ENCODE data around the gene SND1. TPM values are rescaled to one million over a fixed set of nuclear protein-coding genes. Genes with fewer than 3 reads are reported as not detected.

SND1 gene
- total RNA-seq, 4 donors from 2014 or later = 64.3 to 77.0 (median 70.4) TPM

DNA sequence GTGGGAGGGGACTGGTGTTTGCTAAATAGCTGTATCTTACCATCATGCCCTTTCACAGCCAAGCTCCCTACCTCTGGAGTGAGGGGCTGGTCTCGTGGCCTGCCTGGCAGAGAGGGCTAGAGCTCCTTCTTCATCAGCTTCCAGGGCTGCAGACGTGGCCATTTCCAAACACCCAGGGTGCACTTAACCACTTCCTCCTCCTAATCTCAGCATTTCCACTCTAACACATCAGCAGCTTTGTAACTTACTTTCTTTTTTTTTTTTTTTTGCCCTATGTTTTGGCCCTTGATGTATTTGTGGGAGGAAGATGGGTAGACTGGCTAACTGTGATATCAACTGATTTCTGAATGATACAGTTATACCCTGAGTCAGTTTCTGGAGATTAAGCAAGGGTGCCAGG is 351.8 kb downstream of the SND1 start:
- no peak for DNase-seq
- H3K36me3 ChIP-seq = no peaks in the 10 kb centered on the region
- intact Hi-C loops (cut with DNase I; ENCODE audit: low total_unique reads) (no loop called here), in situ Hi-C loops (cut with MboI; ENCODE audit: low pct_ligation_motif_present in 1 of 4, low pct_unique_long_range_greater_than_20kb in 1 of 4, low sequenced_read_pairs in 3 of 4) (no loop called here)
- H3K4me1 ChIP-seq = peaks cover 0 to 3% (median 0%) of the 10 kb centered on the region in 4 donors
- no peaks in the 10 kb centered on the region for H3K9me3 ChIP-seq
- H3K27ac ChIP-seq = no peak overlapping the region
- no peaks in the 10 kb centered on the region for H3K27me3 ChIP-seq
- TF ChIP-seq EP300 (IDR thresholded peaks at IDR 0.05; ENCODE audit: low read depth) = no peak
- no peak for TF ChIP-seq POLR2A (IDR thresholded peaks at IDR 0.05)
- no peak for TF ChIP-seq POLR2AphosphoS5 (IDR thresholded peaks at IDR 0.05)
- TF ChIP-seq CTCF (IDR thresholded peaks at IDR 0.05) = no peak
- WGBS, 2 donors (ENCODE audit: low coverage in 1 of 2) = 70% methylated on average over 2 of the region's 2 CpGs; no CpG with 5 or more reads in 1 of the 2 donors
- no peak overlapping the region for H3K4me3 ChIP-seq

- WGBS, 2 donors (ENCODE audit: low coverage in 1 of 2) = 83 to 84% methylated on average over 6 of the region's 6 CpGs
- H3K4me3 ChIP-seq = no peak overlapping the region
Measured at GRCh38 chr7:128004623-128005022, 352.6 kb downstream of the SND1 start.

DNA sequence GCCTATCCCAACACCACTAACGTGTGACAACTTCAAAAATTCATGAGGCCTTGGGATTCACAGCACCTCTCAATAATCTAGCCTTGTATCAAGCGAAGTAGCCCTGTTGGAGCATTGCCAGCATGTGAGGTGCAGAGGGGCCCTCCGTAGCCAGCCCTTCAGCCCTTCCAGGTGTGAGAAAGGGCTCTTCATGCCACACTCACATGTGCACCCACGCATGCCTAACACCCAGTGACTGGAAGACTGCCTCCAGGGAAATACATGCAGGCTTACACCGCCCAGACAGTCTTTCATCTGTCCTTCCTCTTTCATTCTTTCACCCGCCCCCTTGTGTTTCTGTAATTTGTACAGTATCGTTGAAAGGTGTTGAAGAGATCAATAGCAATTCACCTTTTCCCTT is 353.1 kb downstream of the SND1 start:
- H3K4me3 ChIP-seq = no peak overlapping the region
- peaks cover 0 to 3% (median 0%) of the 10 kb centered on the region in 4 donors for H3K4me1 ChIP-seq
- no peak overlapping the region for H3K27ac ChIP-seq
- no peak for TF ChIP-seq POLR2A (IDR thresholded peaks at IDR 0.05)
- TF ChIP-seq POLR2AphosphoS5 (IDR thresholded peaks at IDR 0.05) = no peak
- TF ChIP-seq CTCF (IDR thresholded peaks at IDR 0.05) = no peak
- no peak for TF ChIP-seq EP300 (IDR thresholded peaks at IDR 0.05; ENCODE audit: low read depth)
- no peaks in the 10 kb centered on the region for H3K9me3 ChIP-seq
- intact Hi-C loops (cut with DNase I; ENCODE audit: low total_unique reads) = no loop called here
- H3K36me3 ChIP-seq = no peaks in the 10 kb centered on the region
- DNase-seq = no peak
- 86 to 93% methylated on average over 3 to 7 of the region's 7 CpGs for WGBS, 2 donors (ENCODE audit: low coverage in 1 of 2)
- no peaks in the 10 kb centered on the region for H3K27me3 ChIP-seq
- in situ Hi-C loops (cut with MboI; ENCODE audit: low pct_ligation_motif_present in 1 of 4, low pct_unique_long_range_greater_than_20kb in 1 of 4, low sequenced_read_pairs in 3 of 4) = no loop called here

More at GRCh38 chr7:128004623-128005022, 352.6 kb downstream of the SND1 start:
- Histone ChIP-seq H3K27ac (no peak overlapping the region), H3K27me3 (no peaks in the 10 kb centered on the region), H3K9me3 (no peaks in the 10 kb centered on the region), H3K4me1 (peaks cover 0 to 3% (median 0%) of the 10 kb centered on the region in 4 donors), H3K36me3 (no peaks in the 10 kb centered on the region)
- intact Hi-C loops (cut with DNase I; ENCODE audit: low total_unique reads) = no loop called here
- no peak for DNase-seq
- TF ChIP-seq POLR2AphosphoS5 (IDR thresholded peaks at IDR 0.05) (no peak), POLR2A (IDR thresholded peaks at IDR 0.05) (no peak), EP300 (IDR thresholded peaks at IDR 0.05; ENCODE audit: low read depth) (no peak), CTCF (IDR thresholded peaks at IDR 0.05) (no peak)
- in situ Hi-C loops (cut with MboI; ENCODE audit: low pct_ligation_motif_present in 1 of 4, low pct_unique_long_range_greater_than_20kb in 1 of 4, low sequenced_read_pairs in 3 of 4) = no loop called here

GRCh38 chr7:128005759-128006159 is 353.8 kb downstream of the SND1 start:
- WGBS, 2 donors (ENCODE audit: low coverage in 1 of 2) = 89 to 100% methylated on average over 2 to 3 of the region's 3 CpGs
- Histone ChIP-seq H3K36me3 (no peaks in the 10 kb centered on the region), H3K4me1 (peaks cover 0 to 1% (median 0%) of the 10 kb centered on the region in 4 donors), H3K9me3 (no peaks in the 10 kb centered on the region), H3K27me3 (no peaks in the 10 kb centered on the region), H3K27ac (no peak overlapping the region), H3K4me3 (no peak overlapping the region)
- intact Hi-C loops (cut with DNase I; ENCODE audit: low total_unique reads) = no loop called here
- in situ Hi-C loops (cut with MboI; ENCODE audit: low pct_ligation_motif_present in 1 of 4, low pct_unique_long_range_greater_than_20kb in 1 of 4, low sequenced_read_pairs in 3 of 4) = no loop called here
- no peak for TF ChIP-seq POLR2AphosphoS5 (IDR thresholded peaks at IDR 0.05)
- no peak for TF ChIP-seq EP300 (IDR thresholded peaks at IDR 0.05; ENCODE audit: low read depth)
- no peak for TF ChIP-seq CTCF (IDR thresholded peaks at IDR 0.05)
- TF ChIP-seq POLR2A (IDR thresholded peaks at IDR 0.05) = no peak
- DNase-seq = no peak

Data from transverse colon (tissue), 4 donors.